ENCODE results near the gene CEP295NL. TPM values are rescaled to one million over a fixed set of nuclear protein-coding genes. Genes with fewer than 3 reads are reported as not detected.

CEP295NL gene
- polyA plus RNA-seq, 3 donors, result 0.38 to 0.81 TPM; not detected in 1

DNA sequence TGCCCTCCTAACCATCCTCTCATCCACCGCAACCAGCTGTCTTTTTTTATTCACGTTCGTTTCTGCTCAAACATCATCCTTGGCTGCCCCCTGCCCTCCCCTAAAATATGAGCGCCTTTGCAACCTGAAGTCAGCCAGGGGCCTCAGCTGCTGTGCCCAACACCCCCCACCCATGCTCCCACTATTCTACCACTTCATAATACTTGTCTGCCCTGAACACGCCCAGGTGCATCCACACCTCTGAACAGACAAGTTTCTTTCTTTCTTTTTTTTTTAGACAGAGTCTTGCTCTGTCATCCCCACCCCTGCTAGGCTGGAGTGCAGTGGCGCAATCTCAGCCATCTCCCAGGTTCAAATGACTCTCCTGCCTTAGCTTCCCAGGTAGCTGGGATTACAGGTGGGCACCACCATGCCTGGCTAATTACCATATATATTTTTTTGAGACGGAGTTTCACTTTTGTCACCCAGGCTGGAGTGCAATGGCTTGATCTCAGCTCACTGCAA lies 26.9 kb downstream of the CEP295NL start:
- Mint-ChIP-seq H3K9me3 (peaks cover 0 to 2% (median 0%) of the 10 kb centered on the region in 7 donors), H3K36me3 (peaks cover 50 to 70% of the 10 kb centered on the region in 2 donors), H3K27me3 (ENCODE audit: low read depth in 3 of 3) (peaks cover 0 to 2% (median 0%) of the 10 kb centered on the region in 3 donors), H3K4me1 (peaks cover 62% of the 10 kb centered on the region), H3K4me3 (peak overlapping the region in 1 of 2 donors; percentile 43), H3K27ac (peak overlapping the region; percentile 73 to 93 (median 87))
- DNase-seq, result peak in 1 of 3 donors; percentile 29
- Histone ChIP-seq H4K20me1 (ENCODE audit: insufficient read depth, low read length) (peaks cover 99% of the 10 kb centered on the region), H3K27me3 (ENCODE audit: control insufficient read depth in 2 of 2, insufficient read depth in 2 of 2, low read length in 2 of 2) (no peaks in the 10 kb centered on the region), H3K4me3 (replicated peaks in 1 of 3; ENCODE audit: low read depth in 2 of 3, low read length in 3 of 3) (peak overlapping the region in 1 of 3 experiments; percentile 28), H3K9ac (ENCODE audit: insufficient read depth, low read length, poor library complexity, severe bottlenecking) (no peak overlapping the region), H3K27ac (ENCODE audit: low read depth in 1 of 2, low read length in 2 of 2) (peak overlapping the region; percentile 34 to 64), H3K9me3 (replicated peaks in 1 of 2; ENCODE audit: control insufficient read depth in 1 of 2, insufficient read depth in 1 of 2, low read length in 2 of 2) (no peaks in the 10 kb centered on the region), H3K4me2 (replicated peaks; ENCODE audit: extremely low read depth, low read length, poor library complexity, severe bottlenecking) (peak overlapping the region; percentile 46), H2AFZ (ENCODE audit: insufficient read depth, low read depth, low read length, poor library complexity, severe bottlenecking) (no peak overlapping the region), H3K79me2 (ENCODE audit: insufficient read depth, low read length) (peaks cover 91% of the 10 kb centered on the region), H3K4me1 (ENCODE audit: control insufficient read depth in 1 of 2, insufficient read depth in 2 of 2, low read length in 2 of 2) (peaks cover 43 to 53% of the 10 kb centered on the region in 2 donors), H3K36me3 (replicated peaks in 1 of 2; ENCODE audit: control insufficient read depth in 1 of 2, insufficient read depth in 2 of 2, low read length in 2 of 2) (peaks cover 25 to 60% of the 10 kb centered on the region in 2 donors)
- TF ChIP-seq, protein P1, sequence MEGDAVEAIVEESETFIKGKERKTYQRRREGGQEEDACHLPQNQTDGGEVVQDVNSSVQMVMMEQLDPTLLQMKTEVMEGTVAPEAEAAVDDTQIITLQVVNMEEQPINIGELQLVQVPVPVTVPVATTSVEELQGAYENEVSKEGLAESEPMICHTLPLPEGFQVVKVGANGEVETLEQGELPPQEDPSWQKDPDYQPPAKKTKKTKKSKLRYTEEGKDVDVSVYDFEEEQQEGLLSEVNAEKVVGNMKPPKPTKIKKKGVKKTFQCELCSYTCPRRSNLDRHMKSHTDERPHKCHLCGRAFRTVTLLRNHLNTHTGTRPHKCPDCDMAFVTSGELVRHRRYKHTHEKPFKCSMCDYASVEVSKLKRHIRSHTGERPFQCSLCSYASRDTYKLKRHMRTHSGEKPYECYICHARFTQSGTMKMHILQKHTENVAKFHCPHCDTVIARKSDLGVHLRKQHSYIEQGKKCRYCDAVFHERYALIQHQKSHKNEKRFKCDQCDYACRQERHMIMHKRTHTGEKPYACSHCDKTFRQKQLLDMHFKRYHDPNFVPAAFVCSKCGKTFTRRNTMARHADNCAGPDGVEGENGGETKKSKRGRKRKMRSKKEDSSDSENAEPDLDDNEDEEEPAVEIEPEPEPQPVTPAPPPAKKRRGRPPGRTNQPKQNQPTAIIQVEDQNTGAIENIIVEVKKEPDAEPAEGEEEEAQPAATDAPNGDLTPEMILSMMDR (IDR thresholded peaks at IDR 0.05), result no peak
- intact Hi-C loops (cut with micrococcal nuclease), result no loop called here
- 20% methylated on average over 6 of the region's 7 CpGs for WGBS (ENCODE audit: insufficient coverage)

DNA sequence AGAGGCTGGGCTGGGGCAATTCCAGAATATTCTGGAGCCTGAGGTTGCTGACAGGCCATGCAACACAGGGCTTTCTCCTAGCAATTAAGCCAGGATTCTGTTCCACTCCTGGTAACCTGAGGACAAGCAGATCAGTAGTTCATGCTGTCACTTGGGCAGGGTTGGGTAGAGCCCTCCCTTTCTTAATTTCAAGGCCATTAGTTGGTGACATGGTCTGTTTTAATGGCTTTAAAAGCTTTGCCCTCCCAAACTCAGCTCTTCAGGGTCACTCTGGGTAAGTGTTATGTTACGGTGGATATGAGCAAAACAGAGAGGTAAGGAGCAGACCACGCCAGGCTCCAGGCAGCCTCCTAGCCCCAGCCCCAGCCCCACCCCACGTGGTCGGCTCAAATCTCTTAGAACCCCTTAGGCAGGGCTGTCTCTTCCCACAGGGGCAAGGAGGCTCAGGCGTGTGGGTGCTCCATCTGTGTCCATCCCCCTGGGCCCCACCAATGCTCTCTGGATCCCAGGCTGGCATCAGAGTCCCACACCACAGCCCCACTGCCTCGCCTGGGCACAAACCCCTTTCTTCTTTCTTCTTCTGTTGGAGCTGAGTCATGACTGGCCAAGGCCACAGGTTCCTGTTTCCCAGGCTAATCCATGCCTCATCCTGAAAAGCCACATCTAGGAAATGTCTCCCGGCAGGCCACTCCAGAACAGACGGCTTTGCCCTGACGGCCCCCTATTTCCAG lies 27.5 kb downstream of the CEP295NL start:
- Histone ChIP-seq H3K27me3 (ENCODE audit: control insufficient read depth in 2 of 2, insufficient read depth in 2 of 2, low read length in 2 of 2) (no peaks in the 10 kb centered on the region), H3K27ac (ENCODE audit: low read depth in 1 of 2, low read length in 2 of 2) (peak overlapping the region; percentile 34 to 64), H3K4me3 (replicated peaks in 1 of 3; ENCODE audit: low read depth in 2 of 3, low read length in 3 of 3) (peak overlapping the region in 1 of 3 experiments; percentile 28), H3K4me1 (ENCODE audit: control insufficient read depth in 1 of 2, insufficient read depth in 2 of 2, low read length in 2 of 2) (peaks cover 40 to 47% of the 10 kb centered on the region in 2 donors), H2AFZ (ENCODE audit: insufficient read depth, low read depth, low read length, poor library complexity, severe bottlenecking) (no peak overlapping the region), H3K79me2 (ENCODE audit: insufficient read depth, low read length) (peaks cover 91% of the 10 kb centered on the region), H4K20me1 (ENCODE audit: insufficient read depth, low read length) (peaks cover 99% of the 10 kb centered on the region), H3K9ac (ENCODE audit: insufficient read depth, low read length, poor library complexity, severe bottlenecking) (no peak overlapping the region), H3K36me3 (replicated peaks in 1 of 2; ENCODE audit: control insufficient read depth in 1 of 2, insufficient read depth in 2 of 2, low read length in 2 of 2) (peaks cover 26 to 65% of the 10 kb centered on the region in 2 donors), H3K4me2 (replicated peaks; ENCODE audit: extremely low read depth, low read length, poor library complexity, severe bottlenecking) (peak overlapping the region; percentile 46), H3K9me3 (replicated peaks in 1 of 2; ENCODE audit: control insufficient read depth in 1 of 2, insufficient read depth in 1 of 2, low read length in 2 of 2) (no peaks in the 10 kb centered on the region)
- Mint-ChIP-seq H3K4me3 (peak overlapping the region in 1 of 2 donors; percentile 43), H3K27me3 (ENCODE audit: low read depth in 3 of 3) (peaks cover 0 to 2% (median 2%) of the 10 kb centered on the region in 3 donors), H3K9me3 (peaks cover 0 to 2% (median 0%) of the 10 kb centered on the region in 7 donors), H3K36me3 (peaks cover 54 to 71% of the 10 kb centered on the region in 2 donors), H3K4me1 (peaks cover 62% of the 10 kb centered on the region), H3K27ac (peak overlapping the region; percentile 73 to 93 (median 87))
- intact Hi-C loops (cut with micrococcal nuclease), result no loop called here
- WGBS (ENCODE audit: insufficient coverage), result 0% methylated on average over 5 of the region's 9 CpGs
- TF ChIP-seq, protein P1 (IDR thresholded peaks at IDR 0.05), result no peak
- DNase-seq, result peak in 2 of 3 donors; percentile 58 to 71

Data from CD14-positive monocyte (primary cell).